Effector CD8-positive, alpha-beta T cell (primary cell): Measurements from ENCODE around the gene PTPRN2.
"Not testable (repeated sequence)": the region's sequence is repeated elsewhere in the genome, so short reads cannot be mapped to it uniquely, and the experiment has no call there.

Experiments used
- DNase-seq: peaks from one replicate; lab custom pipeline; 2025; lab: John Stamatoyannopoulos, UW

The PTPRN2 gene

DNA sequence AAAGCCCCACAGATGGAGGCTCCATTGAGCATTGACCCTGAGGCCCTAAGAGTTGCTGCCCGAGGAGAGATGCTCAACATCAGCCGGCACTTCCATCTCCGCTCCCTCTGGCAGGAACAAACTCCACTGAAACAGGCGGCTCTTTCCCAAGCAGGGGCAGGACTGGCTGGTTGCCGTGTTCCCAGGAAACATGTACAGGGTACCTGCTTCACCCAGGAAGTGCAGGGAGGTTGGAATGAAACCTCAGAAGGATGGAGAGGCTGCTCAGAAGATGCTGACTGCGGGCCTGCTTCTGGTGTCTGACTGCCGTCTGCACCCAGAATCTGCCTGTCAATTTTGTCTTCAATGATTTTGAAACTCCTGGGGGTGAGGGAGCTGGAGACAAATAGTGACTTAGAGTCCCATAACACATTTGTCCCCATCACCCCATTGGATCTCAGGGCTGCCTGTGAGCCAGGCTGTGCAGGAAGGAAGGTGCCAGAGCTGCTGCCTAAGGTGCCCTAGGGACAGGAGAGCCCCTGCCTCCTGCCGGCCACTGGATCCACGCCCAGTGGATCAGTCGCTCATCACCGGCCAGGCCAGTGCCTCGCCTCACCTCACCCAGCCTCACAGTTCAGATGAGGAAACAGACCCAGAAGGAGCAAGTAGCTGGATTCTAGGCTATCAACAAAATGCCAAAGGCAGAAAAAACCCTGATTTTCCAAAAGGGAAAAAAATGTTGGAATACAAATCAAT lies 237.3 kb downstream of the PTPRN2 start:
- DNase-seq, result no peak

GRCh38 chr7:158348446-158348845 lies 239.2 kb downstream of the PTPRN2 start:
- DNase-seq, result no peak

- DNase-seq, result not testable (repeated sequence)
These were observed 239.6 kb downstream of the PTPRN2 start for GRCh38 chr7:158348039-158348438.

GRCh38 chr7:158345731-158346130 lies 241.9 kb downstream of the PTPRN2 start:
- no peak for DNase-seq

GRCh38 chr7:158344706-158345300 lies 242.8 kb downstream of the PTPRN2 start:
- DNase-seq, result no peak

DNA sequence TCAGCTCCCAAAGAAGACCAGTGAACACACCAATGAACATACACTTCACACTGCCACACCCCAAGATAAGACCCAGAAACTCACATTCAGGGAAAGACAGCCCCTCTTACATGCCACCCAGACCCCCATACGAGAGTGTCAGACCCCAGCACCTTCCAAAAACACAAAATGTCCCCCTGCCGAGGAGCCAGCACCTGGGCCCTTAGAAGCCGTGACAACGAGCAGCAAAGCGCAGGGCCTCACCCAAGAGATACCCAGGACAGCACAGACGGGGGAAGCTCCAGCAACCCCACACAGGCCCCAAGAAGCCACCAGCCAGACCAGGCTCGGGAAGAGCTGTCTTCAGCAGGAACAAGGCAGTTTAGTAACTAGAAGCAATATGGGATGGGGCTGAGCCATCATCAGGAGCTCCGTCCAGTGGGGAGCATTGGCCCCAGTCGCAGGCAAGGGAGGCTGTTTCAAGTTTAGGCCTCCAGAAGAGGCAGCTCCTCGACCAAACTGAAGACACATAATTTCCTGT lies 243.6 kb downstream of the PTPRN2 start:
- DNase-seq, result no peak

GRCh38 chr7:158343526-158343925 lies 244.1 kb downstream of the PTPRN2 start:
- no peak for DNase-seq

DNA sequence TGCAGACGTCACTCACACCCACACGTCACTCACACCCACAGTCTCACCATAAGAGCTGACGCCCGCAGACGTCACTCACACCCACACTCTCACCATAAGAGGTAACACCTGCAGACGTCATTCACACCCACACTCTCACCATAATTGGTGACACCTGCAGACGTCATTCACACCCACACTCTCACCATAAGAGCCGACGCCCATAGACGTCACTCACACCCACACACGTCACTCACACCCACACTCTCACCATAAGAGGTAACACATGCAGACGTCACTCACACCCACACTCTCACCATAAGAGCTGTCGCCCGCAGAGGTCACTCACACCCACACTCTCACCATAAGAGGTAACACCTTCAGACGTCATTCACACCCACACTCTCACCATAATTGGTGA lies 246.5 kb downstream of the PTPRN2 start:
- not testable (repeated sequence) for DNase-seq

DNA sequence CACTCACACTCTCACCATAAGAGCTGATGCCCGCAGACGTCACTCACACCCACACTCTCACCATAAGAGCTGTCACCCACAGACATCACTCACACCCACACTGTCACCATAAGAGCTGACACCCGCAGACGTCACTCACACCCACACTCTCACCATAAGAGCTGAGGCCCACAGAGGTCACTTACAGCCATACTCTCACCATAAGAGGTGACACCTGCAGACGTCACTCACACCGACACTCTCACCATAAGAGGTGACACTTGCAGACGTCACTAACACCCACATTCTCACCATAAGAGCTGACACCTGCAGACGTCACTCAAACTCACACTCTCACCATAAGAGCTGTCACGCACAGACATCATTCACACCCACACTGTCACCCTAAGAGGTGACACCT lies 250.7 kb downstream of the PTPRN2 start:
- DNase-seq, result not testable (repeated sequence)

DNA sequence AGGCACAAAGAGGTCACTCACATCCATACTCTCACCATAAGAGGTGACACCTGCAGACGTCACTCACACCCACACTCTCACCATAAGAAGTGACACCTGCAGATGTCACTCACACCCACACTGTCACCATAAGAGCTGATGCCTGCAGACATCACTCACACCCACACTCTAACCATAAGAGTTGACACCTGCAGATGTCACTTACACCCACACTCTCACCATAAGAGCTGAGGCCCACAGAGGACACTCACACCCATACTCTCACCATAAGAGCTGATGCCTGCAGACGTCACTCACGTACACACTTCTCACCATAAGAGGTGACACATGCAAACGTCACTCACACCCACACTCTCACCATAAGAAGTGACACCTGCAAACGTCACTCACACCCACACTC lies 255.1 kb downstream of the PTPRN2 start:
- DNase-seq, result not testable (repeated sequence)

GRCh38 chr7:158331826-158332450 lies 255.7 kb downstream of the PTPRN2 start:
- not testable (repeated sequence) for DNase-seq

DNA sequence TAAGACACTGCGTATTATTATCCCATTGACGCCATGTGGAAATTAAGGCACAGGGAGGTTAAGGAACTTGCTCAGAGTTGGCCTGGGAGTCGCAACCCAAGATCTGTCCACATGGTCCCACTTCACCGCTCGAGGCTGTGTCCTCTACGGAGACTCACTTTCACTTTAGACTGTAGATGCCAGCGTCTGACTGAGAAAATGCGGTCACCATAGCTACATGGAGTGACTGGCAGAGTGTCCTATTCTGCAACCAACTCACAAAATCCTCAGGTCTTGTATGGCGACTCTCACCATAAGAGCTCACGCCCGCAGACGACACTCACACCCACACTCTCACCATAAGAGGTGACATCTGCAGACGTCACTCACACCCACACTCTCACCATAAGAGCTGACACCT lies 257.9 kb downstream of the PTPRN2 start:
- DNase-seq, result no peak

- no peak for DNase-seq
These were observed 258.5 kb downstream of the PTPRN2 start for GRCh38 chr7:158329014-158329610.

DNA sequence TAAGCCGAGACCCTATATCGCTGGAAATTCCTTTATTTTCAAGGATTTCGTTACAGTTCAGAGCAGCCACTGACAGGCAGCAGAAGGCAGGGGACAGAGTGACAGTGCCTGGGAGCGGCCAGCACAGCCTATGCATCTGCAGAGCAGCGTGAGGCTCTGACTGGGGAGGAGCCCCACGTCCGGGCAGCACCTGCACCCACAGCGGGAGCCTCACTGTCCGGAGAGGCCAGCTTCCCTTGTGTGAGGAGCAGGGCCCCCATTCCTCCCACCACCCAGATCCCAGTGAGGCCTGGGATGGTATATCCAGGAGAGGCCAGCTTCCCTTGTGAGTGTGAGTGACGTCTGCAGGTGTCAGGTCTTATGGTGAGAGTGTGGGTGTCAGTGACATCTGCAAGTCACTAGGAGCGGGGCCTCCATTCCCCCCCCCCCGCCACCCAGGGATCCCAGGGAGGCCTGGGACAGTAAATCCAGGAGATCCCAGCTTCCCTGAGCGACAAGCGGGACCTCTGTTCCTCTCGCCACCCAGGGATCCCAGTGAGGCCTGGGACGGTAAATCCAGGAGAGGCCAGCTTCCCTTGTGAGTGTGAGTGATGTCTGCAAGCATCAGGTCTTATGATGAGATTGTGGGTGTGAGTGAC lies 259.1 kb downstream of the PTPRN2 start:
- no peak for DNase-seq

DNA sequence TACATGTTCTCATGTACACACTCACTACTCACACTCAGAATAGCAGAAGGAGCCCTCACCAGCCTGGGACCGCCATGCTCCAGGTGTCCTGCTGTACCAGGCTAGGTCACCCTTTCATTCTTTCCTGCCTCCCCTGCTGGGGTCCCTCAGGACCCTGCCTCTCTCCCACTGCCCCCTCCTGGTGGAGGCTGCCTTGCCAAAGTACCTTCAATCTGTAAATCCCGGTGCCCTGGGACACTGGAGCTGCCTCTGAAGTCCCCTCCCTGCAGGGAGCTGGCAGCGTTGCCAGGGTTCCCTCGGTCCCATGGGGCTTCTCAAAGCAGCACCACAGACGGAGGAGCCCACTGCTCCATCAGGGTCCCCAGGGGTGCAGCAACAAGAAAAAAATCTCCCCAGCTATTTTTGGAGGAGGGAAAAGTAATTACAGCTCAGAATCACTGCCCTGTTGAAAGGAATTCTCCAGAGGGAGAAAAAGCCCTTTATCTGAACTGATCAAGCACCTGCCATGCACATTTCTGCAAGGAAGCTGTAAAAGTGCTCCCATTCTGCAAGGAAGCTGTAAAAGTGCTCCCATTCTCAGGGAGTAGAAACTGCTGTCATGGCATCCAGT lies 259.9 kb downstream of the PTPRN2 start:
- no peak for DNase-seq

DNA sequence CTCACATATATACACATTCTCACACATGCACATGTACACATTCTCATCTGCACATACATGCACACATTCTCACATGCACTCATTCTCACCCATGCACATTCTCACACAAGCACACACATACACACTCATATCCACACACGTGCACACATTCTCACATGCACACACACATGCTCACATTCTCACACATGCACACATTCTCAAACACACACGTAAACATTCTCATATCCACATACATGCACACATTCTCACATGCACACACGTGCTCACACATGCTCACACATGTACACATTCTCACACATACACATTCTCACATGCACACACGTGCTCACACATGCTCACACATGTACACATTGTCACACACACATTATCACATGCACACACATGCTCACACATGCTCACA lies 260.6 kb downstream of the PTPRN2 start:
- no peak for DNase-seq

DNA sequence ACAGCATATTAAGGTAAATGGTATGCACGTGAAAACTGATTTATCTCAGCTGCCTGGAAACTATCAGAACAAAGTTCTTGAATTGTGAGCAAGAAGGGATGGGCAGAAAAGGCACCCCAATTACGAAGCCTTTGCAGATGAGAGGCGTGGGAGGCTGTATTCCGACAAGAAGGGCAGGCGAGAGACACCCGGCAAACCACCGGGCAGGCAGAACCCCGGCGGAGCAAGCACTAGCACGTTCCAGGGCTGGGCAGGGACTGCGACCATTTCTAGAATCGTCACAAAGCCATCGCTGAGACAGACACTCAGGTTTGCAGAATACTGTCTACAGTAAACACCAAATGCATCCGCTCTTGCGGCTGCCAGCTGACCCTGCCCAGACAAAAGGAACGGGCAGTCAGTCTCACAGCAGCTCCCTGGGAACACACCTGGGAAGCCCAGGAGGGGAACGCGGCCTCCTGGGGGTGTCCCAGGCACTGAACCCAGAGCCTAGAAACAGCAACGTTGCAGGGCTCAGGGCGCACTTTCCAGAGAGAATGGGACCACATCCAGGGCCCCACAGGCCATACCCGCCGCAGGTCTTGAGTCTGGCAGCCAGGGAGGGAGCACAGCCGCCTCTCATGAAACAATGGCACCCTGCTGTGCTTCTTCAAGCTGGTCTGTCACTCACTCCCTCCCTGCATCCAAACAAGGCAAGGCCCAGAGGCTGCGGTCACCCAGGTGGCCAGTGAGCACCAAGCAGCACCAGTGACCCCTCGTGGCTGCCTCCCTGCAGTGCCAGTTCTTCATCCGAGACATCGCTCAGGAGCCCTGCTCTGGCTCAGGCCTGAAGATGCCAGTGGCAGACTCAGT lies 261.9 kb downstream of the PTPRN2 start:
- DNase-seq, result no peak

GRCh38 chr7:158324397-158325360 lies 262.9 kb downstream of the PTPRN2 start:
- DNase-seq, result no peak

DNA sequence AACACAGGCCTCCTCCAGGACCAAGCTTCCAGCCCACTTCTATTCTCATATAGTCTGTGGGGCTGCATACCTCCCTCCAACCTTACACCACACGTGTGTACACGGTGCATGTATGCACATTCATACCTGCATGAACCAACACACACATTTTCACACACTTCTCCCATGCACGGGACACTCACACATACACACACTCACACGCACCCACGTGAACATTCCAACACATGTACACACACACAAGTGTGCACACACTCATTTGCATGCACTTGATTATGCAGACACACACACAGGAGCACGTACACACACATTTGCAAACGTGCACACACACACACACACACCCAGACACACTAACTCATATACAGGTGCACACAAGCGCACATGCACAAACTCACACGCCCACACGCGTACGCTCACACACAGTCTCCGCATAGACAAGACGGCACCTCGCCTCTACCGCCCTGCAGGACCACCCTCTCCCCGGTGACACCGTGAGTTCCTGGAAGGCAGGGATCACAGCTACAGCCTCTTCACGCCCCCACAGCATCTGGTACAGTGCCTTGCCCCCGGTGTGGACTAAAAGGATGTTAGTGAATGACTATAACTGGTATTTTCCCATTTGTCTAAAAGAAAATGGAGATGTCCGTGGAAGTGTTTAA lies 263.8 kb downstream of the PTPRN2 start:
- no peak for DNase-seq
